Measurements from ENCODE around the gene OR9Q1.
A peak's percentile ranks its signal among the peaks of the same experiment; 100 is the strongest.

The OR9Q1 gene

GRCh38 chr11:58034471-58034870 lies 10.8 kb downstream of the OR9Q1 start:
- no peak for DNase-seq

GRCh38 chr11:58039589-58039988 lies 15.9 kb downstream of the OR9Q1 start:
- no peak for DNase-seq

- DNase-seq, result no peak
Observed at GRCh38 chr11:58043379-58043778, 19.7 kb downstream of the OR9Q1 start.

GRCh38 chr11:58046231-58046630 lies 22.6 kb downstream of the OR9Q1 start:
- DNase-seq, result no peak

- DNase-seq, result no peak
Observed at GRCh38 chr11:58047818-58048217, 24.1 kb downstream of the OR9Q1 start.

GRCh38 chr11:58055806-58056401 lies 32.2 kb downstream of the OR9Q1 start:
- no peak for DNase-seq

- DNase-seq, result peak; percentile 47
Observed at GRCh38 chr11:58057481-58057880, 33.8 kb downstream of the OR9Q1 start.

- DNase-seq, result peak; percentile 15
Observed at GRCh38 chr11:58058276-58059006, 34.8 kb downstream of the OR9Q1 start.

- DNase-seq, result peak; percentile 94
Observed at GRCh38 chr11:58059007-58059350, 35.3 kb downstream of the OR9Q1 start.

GRCh38 chr11:58060535-58060934 lies 36.9 kb downstream of the OR9Q1 start:
- DNase-seq, result no peak

GRCh38 chr11:58060939-58061672 lies 37.4 kb downstream of the OR9Q1 start:
- peak; percentile 55 for DNase-seq

- peak; percentile 89 for DNase-seq
Observed at GRCh38 chr11:58061813-58062212, 38.1 kb downstream of the OR9Q1 start.

GRCh38 chr11:58067685-58068084 lies 44.0 kb downstream of the OR9Q1 start:
- DNase-seq, result no peak

- no peak for DNase-seq
Observed at GRCh38 chr11:58068655-58069054, 45.0 kb downstream of the OR9Q1 start.

- no peak for DNase-seq
Observed at GRCh38 chr11:58070585-58070984, 46.9 kb downstream of the OR9Q1 start.

- peak; percentile 55 for DNase-seq
Observed at GRCh38 chr11:58075781-58076180, 52.1 kb downstream of the OR9Q1 start.

- no peak for DNase-seq
Observed at GRCh38 chr11:58086528-58086927, 62.8 kb downstream of the OR9Q1 start.

- DNase-seq, result no peak
Observed at GRCh38 chr11:58097437-58097836, 73.8 kb downstream of the OR9Q1 start.

- no peak for DNase-seq
Observed at GRCh38 chr11:58121096-58121495, 97.4 kb downstream of the OR9Q1 start.

- no peak for DNase-seq
Observed at GRCh38 chr11:58125469-58125868, 101.8 kb downstream of the OR9Q1 start, which contains the start of gene OR9I1. Gene OR9I1, minus strand, starts transcription at chr11:58125530. Its CDS starts 6,086 bp downstream, at chr11:58119444.

- peak; percentile 12 for DNase-seq
Observed at GRCh38 chr11:58127350-58127749, 103.7 kb downstream of the OR9Q1 start.

- no peak for DNase-seq
Observed at GRCh38 chr11:58133309-58134076, 109.8 kb downstream of the OR9Q1 start.

- no peak for DNase-seq
Observed at GRCh38 chr11:58134151-58134550, 110.5 kb downstream of the OR9Q1 start.

Measured in EL (cell line).